ENCODE measurements around the gene MS4A15.

DNA sequence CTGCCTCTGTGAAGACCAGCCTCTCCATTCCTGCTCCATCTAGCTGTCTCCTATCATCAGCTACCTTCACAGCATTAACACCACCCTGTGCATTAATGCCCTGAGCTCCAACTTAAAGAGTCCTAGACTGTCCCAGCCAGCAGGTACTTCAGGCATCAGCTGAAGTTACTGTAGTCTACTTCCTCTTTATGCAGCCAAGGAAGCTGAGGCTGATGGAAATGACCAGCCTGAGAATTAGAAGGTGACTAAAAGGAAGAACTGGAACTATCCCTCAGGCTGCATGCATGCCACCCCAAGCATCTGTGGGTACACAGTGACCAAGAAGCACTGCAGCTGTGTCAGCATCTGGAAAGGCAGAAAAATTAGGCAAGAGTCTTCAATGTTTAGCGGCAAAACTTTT, 56.7 kb downstream of the MS4A15 start:
- TF ChIP-seq, protein P1, sequence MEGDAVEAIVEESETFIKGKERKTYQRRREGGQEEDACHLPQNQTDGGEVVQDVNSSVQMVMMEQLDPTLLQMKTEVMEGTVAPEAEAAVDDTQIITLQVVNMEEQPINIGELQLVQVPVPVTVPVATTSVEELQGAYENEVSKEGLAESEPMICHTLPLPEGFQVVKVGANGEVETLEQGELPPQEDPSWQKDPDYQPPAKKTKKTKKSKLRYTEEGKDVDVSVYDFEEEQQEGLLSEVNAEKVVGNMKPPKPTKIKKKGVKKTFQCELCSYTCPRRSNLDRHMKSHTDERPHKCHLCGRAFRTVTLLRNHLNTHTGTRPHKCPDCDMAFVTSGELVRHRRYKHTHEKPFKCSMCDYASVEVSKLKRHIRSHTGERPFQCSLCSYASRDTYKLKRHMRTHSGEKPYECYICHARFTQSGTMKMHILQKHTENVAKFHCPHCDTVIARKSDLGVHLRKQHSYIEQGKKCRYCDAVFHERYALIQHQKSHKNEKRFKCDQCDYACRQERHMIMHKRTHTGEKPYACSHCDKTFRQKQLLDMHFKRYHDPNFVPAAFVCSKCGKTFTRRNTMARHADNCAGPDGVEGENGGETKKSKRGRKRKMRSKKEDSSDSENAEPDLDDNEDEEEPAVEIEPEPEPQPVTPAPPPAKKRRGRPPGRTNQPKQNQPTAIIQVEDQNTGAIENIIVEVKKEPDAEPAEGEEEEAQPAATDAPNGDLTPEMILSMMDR (IDR thresholded peaks at IDR 0.05): no peak
- TF ChIP-seq POLR2A (IDR thresholded peaks at IDR 0.05): no peak

Data from gastroesophageal sphincter (tissue), 3 donors.